Measurements from ENCODE around the gene ATAD3C. TPM values are rescaled to one million over a fixed set of nuclear protein-coding genes. Genes with fewer than 3 reads are reported as not detected.

ATAD3C gene
- polyA plus RNA-seq, 1 of the 3 experiments (the other 2 are of a cell fraction): 0.38 TPM

DNA sequence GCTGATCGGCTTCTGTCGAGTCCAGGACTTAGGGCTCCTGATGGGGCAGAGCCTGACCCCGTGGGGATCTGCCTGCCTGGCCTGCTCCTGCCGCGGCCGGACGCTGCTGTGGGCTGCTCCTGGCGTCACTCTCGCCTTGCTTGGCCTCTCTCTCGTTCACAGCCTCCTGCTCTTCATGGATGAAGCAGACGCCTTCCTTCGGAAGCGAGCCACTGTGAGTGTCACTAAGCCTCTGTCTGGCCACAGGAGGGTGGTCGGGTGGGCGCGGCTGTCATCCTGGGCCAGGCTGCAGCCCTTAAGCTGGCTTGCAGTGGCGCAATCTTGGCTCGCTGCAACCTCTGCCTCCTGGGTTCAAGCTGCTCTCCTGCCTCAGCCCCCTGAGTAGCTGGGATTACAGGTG lies 38.2 kb downstream of the ATAD3C start:
- 95% methylated on average over 15 of the region's 18 CpGs for WGBS (ENCODE audit: low lambda C conversion rate)
- no peaks in the 10 kb centered on the region for H3K9me2 ChIP-seq
- H3K4me2 ChIP-seq: no peak overlapping the region
- TF ChIP-seq RXRA (IDR thresholded peaks at IDR 0.05; ENCODE audit: borderline replicate concordance, low read depth) (no peak), TAF1 (IDR thresholded peaks at IDR 0.05; ENCODE audit: borderline replicate concordance, low read depth, low read length) (no peak), SMC3 (IDR thresholded peaks at IDR 0.05; ENCODE audit: low read depth, low read length) (no peak), POLR2AphosphoS5 (IDR thresholded peaks at IDR 0.05; ENCODE audit: low read depth, low read length) (no peak), PBX3 (IDR thresholded peaks at IDR 0.05) (no peak), JUND (IDR thresholded peaks at IDR 0.05) (no peak), MEF2A (IDR thresholded peaks at IDR 0.05; ENCODE audit: borderline replicate concordance, low read depth) (no peak), RFX5 (IDR thresholded peaks at IDR 0.05; ENCODE audit: low read length) (no peak), MAX (IDR thresholded peaks at IDR 0.05; ENCODE audit: low read depth) (no peak), GABPA (IDR thresholded peaks at IDR 0.05; ENCODE audit: low read depth) (no peak), FOXJ3 (CRISPR knock-in tag; IDR thresholded peaks at IDR 0.05) (no peak), EZH2phosphoT487 (IDR thresholded peaks at IDR 0.05; ENCODE audit: borderline replicate concordance, low read depth) (no peak), RAD21 (IDR thresholded peaks at IDR 0.05; ENCODE audit: low read length) (no peak), YY1 (IDR thresholded peaks at IDR 0.05; ENCODE audit: low read depth) (no peak), SIN3A (IDR thresholded peaks at IDR 0.05; ENCODE audit: borderline replicate concordance, low read depth, low read length) (no peak), MXI1 (IDR thresholded peaks at IDR 0.05; ENCODE audit: low read depth, low read length) (no peak)
- TF ChIP-seq, protein P1, sequence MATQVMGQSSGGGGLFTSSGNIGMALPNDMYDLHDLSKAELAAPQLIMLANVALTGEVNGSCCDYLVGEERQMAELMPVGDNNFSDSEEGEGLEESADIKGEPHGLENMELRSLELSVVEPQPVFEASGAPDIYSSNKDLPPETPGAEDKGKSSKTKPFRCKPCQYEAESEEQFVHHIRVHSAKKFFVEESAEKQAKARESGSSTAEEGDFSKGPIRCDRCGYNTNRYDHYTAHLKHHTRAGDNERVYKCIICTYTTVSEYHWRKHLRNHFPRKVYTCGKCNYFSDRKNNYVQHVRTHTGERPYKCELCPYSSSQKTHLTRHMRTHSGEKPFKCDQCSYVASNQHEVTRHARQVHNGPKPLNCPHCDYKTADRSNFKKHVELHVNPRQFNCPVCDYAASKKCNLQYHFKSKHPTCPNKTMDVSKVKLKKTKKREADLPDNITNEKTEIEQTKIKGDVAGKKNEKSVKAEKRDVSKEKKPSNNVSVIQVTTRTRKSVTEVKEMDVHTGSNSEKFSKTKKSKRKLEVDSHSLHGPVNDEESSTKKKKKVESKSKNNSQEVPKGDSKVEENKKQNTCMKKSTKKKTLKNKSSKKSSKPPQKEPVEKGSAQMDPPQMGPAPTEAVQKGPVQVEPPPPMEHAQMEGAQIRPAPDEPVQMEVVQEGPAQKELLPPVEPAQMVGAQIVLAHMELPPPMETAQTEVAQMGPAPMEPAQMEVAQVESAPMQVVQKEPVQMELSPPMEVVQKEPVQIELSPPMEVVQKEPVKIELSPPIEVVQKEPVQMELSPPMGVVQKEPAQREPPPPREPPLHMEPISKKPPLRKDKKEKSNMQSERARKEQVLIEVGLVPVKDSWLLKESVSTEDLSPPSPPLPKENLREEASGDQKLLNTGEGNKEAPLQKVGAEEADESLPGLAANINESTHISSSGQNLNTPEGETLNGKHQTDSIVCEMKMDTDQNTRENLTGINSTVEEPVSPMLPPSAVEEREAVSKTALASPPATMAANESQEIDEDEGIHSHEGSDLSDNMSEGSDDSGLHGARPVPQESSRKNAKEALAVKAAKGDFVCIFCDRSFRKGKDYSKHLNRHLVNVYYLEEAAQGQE (IDR thresholded peaks at IDR 0.05; ENCODE audit: low read depth, low read length): no peak
- no peak overlapping the region for H3K4me3 ChIP-seq (ENCODE audit: low read depth in 2 of 2, low read length in 1 of 2)
- peaks cover 22 to 27% of the 10 kb centered on the region in 2 experiments for H3K36me3 ChIP-seq (replicated peaks in 1 of 2; ENCODE audit: control insufficient read depth in 1 of 2, insufficient read depth in 2 of 2, low read length in 1 of 2)
- H3K27ac ChIP-seq (ENCODE audit: low read depth in 2 of 2, low read length in 1 of 2): no peak overlapping the region
- H3K79me2 ChIP-seq (ENCODE audit: insufficient read depth): no peaks in the 10 kb centered on the region
- ChIA-PET CTCF (no interaction called here), POLR2A (no interaction called here)
- H3K4me1 ChIP-seq (ENCODE audit: control insufficient read depth in 1 of 2, insufficient read depth in 2 of 2, low read depth in 1 of 2, low read length in 1 of 2): no peaks in the 10 kb centered on the region
- no peaks in the 10 kb centered on the region for H3F3A ChIP-seq (replicated peaks; ENCODE audit: insufficient read depth)
- H4K20me1 ChIP-seq (ENCODE audit: insufficient read depth): no peaks in the 10 kb centered on the region
- H2AFZ ChIP-seq (ENCODE audit: low read depth): no peak overlapping the region
- no peaks in the 10 kb centered on the region for H3K9me3 ChIP-seq
- no peaks in the 10 kb centered on the region for H3K27me3 ChIP-seq (ENCODE audit: insufficient read depth)
- no peak overlapping the region for H3K9ac ChIP-seq
- DNase-seq: no peak

Measured in SK-N-SH (cell line).